AG04449 (cell line): ENCODE measurements around the gene GSTM3.
A peak's percentile ranks its signal among the peaks of the same experiment; 100 is the strongest.

Experiments used
- CTCF ChIA-PET: fragments of 350-600 bp; formaldehyde crosslinking; extraction: SDS; loops from one replicate; lab custom pipeline; 2021; ENCODE audit warnings: antibody characterized with exemption; lab: Yijun Ruan, JAX
- POLR2A ChIA-PET: fragments of 400-600, 350-600 bp; formaldehyde crosslinking; extraction: SDS; loops from one replicate; lab custom pipeline; 2020; ENCODE audit warnings: antibody characterized with exemption, inconsistent platforms; lab: Yijun Ruan, JAX
- DNase-seq: peaks from one replicate; pipeline ENCODE4 v3.0.0-alpha.2; 2010; ENCODE audit warnings: low read depth, low spot score
- H3K4me3 ChIP-seq: 2 replicates; pipeline ENCODE4 v1.5.1; 2011; ENCODE audit warnings: low read depth, mild to moderate bottlenecking, control low read depth, low read length
- TF ChIP-seq, protein P1 (sequence below): IDR thresholded peaks from one replicate; pipeline ENCODE4 v1.5.1; 2011; ENCODE audit warnings: mild to moderate bottlenecking, moderate library complexity, low read length, control low read depth, inconsistent platforms; ENCODE audit not compliant: insufficient read depth; ENCODE audit errors: missing control alignments

GSTM3 gene

GRCh38 chr1:109777436-109777835 lies 36.6 kb upstream of the GSTM3 start:
- ChIA-PET CTCF (interaction anchor here (0.7 to 28.0 kb wide), 63 partner anchors 10 to 419 kb away, joined by 3 to 1425 read pairs (median 6); partner anchors contain the start of genes AHCYL1, AMPD2, GNAI3 and GNAT2), POLR2A (interaction anchor here (3.5 kb wide), 1 partner anchor 207 kb away, joined by 18 read pairs; the partner anchor contains the start of gene AHCYL1)
- TF ChIP-seq, protein P1, sequence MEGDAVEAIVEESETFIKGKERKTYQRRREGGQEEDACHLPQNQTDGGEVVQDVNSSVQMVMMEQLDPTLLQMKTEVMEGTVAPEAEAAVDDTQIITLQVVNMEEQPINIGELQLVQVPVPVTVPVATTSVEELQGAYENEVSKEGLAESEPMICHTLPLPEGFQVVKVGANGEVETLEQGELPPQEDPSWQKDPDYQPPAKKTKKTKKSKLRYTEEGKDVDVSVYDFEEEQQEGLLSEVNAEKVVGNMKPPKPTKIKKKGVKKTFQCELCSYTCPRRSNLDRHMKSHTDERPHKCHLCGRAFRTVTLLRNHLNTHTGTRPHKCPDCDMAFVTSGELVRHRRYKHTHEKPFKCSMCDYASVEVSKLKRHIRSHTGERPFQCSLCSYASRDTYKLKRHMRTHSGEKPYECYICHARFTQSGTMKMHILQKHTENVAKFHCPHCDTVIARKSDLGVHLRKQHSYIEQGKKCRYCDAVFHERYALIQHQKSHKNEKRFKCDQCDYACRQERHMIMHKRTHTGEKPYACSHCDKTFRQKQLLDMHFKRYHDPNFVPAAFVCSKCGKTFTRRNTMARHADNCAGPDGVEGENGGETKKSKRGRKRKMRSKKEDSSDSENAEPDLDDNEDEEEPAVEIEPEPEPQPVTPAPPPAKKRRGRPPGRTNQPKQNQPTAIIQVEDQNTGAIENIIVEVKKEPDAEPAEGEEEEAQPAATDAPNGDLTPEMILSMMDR, result no peak
- H3K4me3 ChIP-seq, result no peak overlapping the region
- no peak for DNase-seq

DNA sequence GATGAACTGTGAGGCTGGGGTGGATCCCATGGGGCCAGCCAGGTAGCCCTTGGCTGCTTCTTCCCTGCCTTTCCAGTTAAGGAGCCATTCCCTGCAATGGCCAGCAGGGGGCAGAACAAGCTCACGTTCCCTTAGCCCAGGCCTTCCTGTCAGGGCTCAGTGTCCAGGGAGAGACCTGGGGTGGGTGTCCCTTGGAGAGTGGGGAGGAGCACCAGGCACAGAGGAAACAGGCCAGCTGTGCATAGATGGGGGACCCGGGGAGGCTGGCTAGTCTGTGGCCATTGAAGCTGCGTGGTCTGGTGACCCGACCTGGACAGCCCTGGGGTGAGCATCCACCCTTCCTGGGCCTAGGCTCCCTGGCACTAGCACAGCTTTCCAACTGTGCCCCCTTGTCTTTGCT lies 36.1 kb upstream of the GSTM3 start:
- ChIA-PET POLR2A (interaction anchor here (3.5 kb wide), 1 partner anchor 207 kb away, joined by 18 read pairs; the partner anchor contains the start of gene AHCYL1), CTCF (interaction anchor here (0.7 to 28.0 kb wide), 63 partner anchors 10 to 420 kb away, joined by 3 to 1425 read pairs (median 6); partner anchors contain the start of genes AHCYL1, AMPD2, GNAI3 and GNAT2)
- no peak for DNase-seq
- TF ChIP-seq, protein P1, result peak; percentile 91
- no peak overlapping the region for H3K4me3 ChIP-seq

GRCh38 chr1:109776206-109776835 lies 35.5 kb upstream of the GSTM3 start:
- TF ChIP-seq, protein P1, result no peak
- POLR2A ChIA-PET, result interaction anchor here (0.6 to 3.5 kb wide), 2 partner anchors 168 to 208 kb away, joined by 3 to 18 read pairs; partner anchors contain the start of gene AHCYL1

DNA sequence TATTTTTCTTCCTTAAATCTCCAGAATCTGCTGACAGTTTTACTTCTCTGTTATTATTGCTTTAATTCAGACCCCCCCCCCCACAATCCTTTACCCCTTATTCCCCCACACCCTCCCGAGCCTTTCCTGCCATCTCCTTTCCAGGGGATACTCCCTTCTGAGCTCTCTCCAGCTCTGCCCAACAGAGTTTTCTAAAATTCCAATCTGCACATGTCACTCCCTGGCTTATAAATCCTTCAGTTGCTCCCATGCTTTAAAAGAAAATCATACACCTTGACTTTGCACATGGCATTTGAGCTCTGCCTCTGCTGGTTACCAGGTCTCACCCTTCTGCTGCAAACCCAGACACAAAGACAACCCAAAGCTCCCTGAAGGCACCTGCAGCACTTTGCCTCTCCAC lies 34.6 kb upstream of the GSTM3 start:
- CTCF ChIA-PET, result interaction anchor here (0.8 to 28.0 kb wide), 29 partner anchors 8 to 330 kb away, joined by 3 to 1425 read pairs (median 12); partner anchors contain the start of genes AHCYL1, AMPD2, GNAI3 and GNAT2
- no peak for DNase-seq
- no peak overlapping the region for H3K4me3 ChIP-seq
- POLR2A ChIA-PET, result interaction anchor here (0.9 to 3.5 kb wide), 2 partner anchors 204 to 209 kb away, joined by 3 to 18 read pairs; partner anchors contain the start of gene AHCYL1
- TF ChIP-seq, protein P1, result no peak

More at GRCh38 chr1:109776206-109776835, 35.5 kb upstream of the GSTM3 start:
- DNase-seq, result no peak
- CTCF ChIA-PET, result interaction anchor here (0.8 to 28.0 kb wide), 57 partner anchors 7 to 421 kb away, joined by 3 to 1425 read pairs (median 6); partner anchors contain the start of genes AHCYL1, AMPD2, GNAI3 and GNAT2
- H3K4me3 ChIP-seq, result no peak overlapping the region

DNA sequence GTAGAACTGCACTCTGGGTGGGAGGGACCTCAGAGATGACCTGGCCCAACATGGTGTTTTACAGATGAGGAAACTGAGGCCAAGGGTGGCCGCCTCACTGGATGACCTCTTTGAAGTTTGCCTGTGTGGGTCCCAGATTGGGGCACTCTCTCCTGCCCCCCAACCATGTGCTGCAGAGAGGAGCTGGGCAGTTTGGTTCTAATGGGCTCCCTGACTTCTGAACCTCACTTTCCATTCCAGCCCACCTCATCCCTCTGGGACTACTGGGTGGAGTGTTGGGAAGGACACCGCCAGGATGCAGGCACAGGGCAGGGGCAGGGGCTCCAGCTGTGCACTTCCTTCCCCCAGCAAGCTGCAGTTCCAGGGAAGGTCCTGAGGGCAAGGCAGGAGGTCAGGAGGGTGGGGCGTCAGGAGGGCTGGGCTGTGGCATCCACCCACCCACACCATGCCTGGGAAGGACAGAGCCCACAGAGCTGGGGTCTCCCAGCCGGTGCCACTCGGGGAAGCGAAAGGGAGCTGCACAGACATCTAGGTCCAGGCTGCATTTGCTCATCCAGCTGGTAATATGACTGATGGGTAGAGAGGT lies 33.2 kb upstream of the GSTM3 start:
- TF ChIP-seq, protein P1, result no peak
- DNase-seq, result no peak
- no peak overlapping the region for H3K4me3 ChIP-seq
- ChIA-PET CTCF (interaction anchor here (0.7 to 28.0 kb wide), 45 partner anchors 8 to 332 kb away, joined by 3 to 1425 read pairs (median 5); partner anchors contain the start of genes AHCYL1, AMPD2, EPS8L3 and GNAI3), POLR2A (interaction anchor here (1.3 kb wide), 1 partner anchor 134 kb away, joined by 3 read pairs; no protein-coding TSS in a partner anchor)
